ENCODE measurements around the gene CIRBP. TPM values are rescaled to one million over a fixed set of nuclear protein-coding genes. Genes with fewer than 3 reads are reported as not detected.

Gene CIRBP
- total and polyA plus RNA-seq, 2 of the 13 experiments (the other 11 are each of a cell fraction or from before 2014, with no cell fraction given) = 133 to 140 TPM

GRCh38 chr19:1261798-1262622 lies 7.1 kb upstream of the CIRBP start (continued):
- TF ChIP-seq RERE (CRISPR knock-in tag; IDR thresholded peaks at IDR 0.05; ENCODE audit: low read depth) (no peak), ZFP37 (CRISPR knock-in tag; IDR thresholded peaks at IDR 0.05; ENCODE audit: borderline replicate concordance) (no peak), KAT7 (CRISPR knock-in tag; IDR thresholded peaks at IDR 0.05; ENCODE audit: borderline replicate concordance) (no peak), LCORL (IDR thresholded peaks at IDR 0.05) (no peak), LCORL (CRISPR knock-in tag; IDR thresholded peaks at IDR 0.05) (peak; percentile 51; the same call in 1 of the 2 replicates), KLF15 (CRISPR knock-in tag; IDR thresholded peaks at IDR 0.05; ENCODE audit: borderline replicate concordance) (no peak), PLSCR1 (CRISPR knock-in tag; IDR thresholded peaks at IDR 0.05; ENCODE audit: borderline replicate concordance) (0 out of 2 replicates have a peak, but pooled peaks have one; percentile 34), ZNF513 (CRISPR knock-in tag; conservative IDR thresholded peaks at IDR 0.05) (no peak), ZNF281 (CRISPR knock-in tag; IDR thresholded peaks at IDR 0.05; ENCODE audit: borderline replicate concordance) (peak; percentile 86), RAD51 (IDR thresholded peaks at IDR 0.05; ENCODE audit: borderline replicate concordance) (no peak), ZNF678 (CRISPR knock-in tag; IDR thresholded peaks at IDR 0.05) (no peak), ZNF430 (CRISPR knock-in tag; IDR thresholded peaks at IDR 0.05) (peak; percentile 43; the same call in 1 of the 2 replicates), KLF9 (CRISPR knock-in tag; IDR thresholded peaks at IDR 0.05; ENCODE audit: low read depth) (no peak), ZNF337 (CRISPR knock-in tag; IDR thresholded peaks at IDR 0.05; ENCODE audit: borderline replicate concordance, low read depth) (no peak), LBX2 (CRISPR knock-in tag; IDR thresholded peaks at IDR 0.05; ENCODE audit: borderline replicate concordance) (no peak), ZNF24 (IDR thresholded peaks at IDR 0.05) (no peak), ZBTB38 (CRISPR knock-in tag; IDR thresholded peaks at IDR 0.05) (no peak), KLF13 (CRISPR knock-in tag; IDR thresholded peaks at IDR 0.05) (no peak)

Data from HepG2 (cell line).